Measurements from ENCODE around the gene NEURL1B.

DNA sequence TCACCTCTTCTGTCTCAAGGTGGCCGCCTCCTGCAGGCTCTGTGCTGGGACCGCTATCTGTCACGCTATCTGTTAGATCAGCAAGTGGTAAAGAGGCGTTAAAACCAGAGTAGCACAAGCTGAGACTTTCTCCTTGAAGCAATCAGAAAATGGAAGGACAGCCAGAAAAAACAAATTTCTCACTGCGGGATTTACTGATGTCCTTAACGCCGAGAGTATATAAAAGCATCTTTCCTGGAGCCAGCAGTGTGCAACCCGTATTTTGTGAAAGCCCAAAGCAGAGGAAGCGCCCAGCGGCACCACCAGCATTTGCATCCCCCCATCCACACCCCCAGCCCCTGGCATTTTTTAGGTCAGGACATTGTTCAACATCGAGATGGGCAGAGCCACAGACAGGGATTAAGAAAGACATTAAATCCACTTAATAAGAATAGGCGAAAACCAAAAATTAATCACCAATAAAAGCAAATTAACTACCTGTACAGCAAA lies 81.3 kb downstream of the NEURL1B start:
- TF ChIP-seq, protein P1, sequence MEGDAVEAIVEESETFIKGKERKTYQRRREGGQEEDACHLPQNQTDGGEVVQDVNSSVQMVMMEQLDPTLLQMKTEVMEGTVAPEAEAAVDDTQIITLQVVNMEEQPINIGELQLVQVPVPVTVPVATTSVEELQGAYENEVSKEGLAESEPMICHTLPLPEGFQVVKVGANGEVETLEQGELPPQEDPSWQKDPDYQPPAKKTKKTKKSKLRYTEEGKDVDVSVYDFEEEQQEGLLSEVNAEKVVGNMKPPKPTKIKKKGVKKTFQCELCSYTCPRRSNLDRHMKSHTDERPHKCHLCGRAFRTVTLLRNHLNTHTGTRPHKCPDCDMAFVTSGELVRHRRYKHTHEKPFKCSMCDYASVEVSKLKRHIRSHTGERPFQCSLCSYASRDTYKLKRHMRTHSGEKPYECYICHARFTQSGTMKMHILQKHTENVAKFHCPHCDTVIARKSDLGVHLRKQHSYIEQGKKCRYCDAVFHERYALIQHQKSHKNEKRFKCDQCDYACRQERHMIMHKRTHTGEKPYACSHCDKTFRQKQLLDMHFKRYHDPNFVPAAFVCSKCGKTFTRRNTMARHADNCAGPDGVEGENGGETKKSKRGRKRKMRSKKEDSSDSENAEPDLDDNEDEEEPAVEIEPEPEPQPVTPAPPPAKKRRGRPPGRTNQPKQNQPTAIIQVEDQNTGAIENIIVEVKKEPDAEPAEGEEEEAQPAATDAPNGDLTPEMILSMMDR (IDR thresholded peaks at IDR 0.05) = no peak
- TF ChIP-seq POLR2A (IDR thresholded peaks at IDR 0.05) = no peak

All from body of pancreas (tissue), 4 donors.